RWPE2 (cell line): Measurements from ENCODE around the gene HSPD1.
A peak's percentile ranks its signal among the peaks of the same experiment; 100 is the strongest.
"Not testable (repeated sequence)": the region's sequence is repeated elsewhere in the genome, so short reads cannot be mapped to it uniquely, and the experiment has no call there.

ENCODE experiments used
- ATAC-seq: fragments of 200-7000 bp; cut with Tn5 transposase; 3 replicates; pipeline ENCODE4 v1.9.1; 2021; ENCODE audit warnings: low read depth
- DNase-seq: peaks from one replicate; pipeline ENCODE4 v3.0.0-alpha.2; 2020; ENCODE audit warnings: low spot score
- H3K27ac ChIP-seq: fragments of 450-650 bp; 2 replicates; pipeline ENCODE4 v1.5.1; 2017; ENCODE audit warnings: mild to moderate bottlenecking; ENCODE audit not compliant: poor library complexity, severe bottlenecking
- H3K27me3 ChIP-seq: fragments of 250-450 bp; sonication (Bioruptor Pico); 2 replicates; pipeline ENCODE4 v1.5.1; 2021; ENCODE audit warnings: mild to moderate bottlenecking, moderate library complexity; ENCODE audit not compliant: insufficient read depth, poor library complexity, severe bottlenecking
- H3K36me3 ChIP-seq: fragments of 250-450 bp; sonication (Bioruptor Pico); 2 replicates; pipeline ENCODE4 v1.5.1; 2020; ENCODE audit warnings: low read depth, mild to moderate bottlenecking, moderate library complexity
- H3K4me1 ChIP-seq: fragments of 250-450 bp; sonication (Bioruptor Pico); 2 replicates; pipeline ENCODE4 v1.5.1; 2021; ENCODE audit warnings: mild to moderate bottlenecking, moderate library complexity; ENCODE audit not compliant: insufficient read depth, poor library complexity, severe bottlenecking
- H3K4me3 ChIP-seq: fragments of 250-450 bp; sonication (Bioruptor Pico); 2 replicates; pipeline ENCODE4 v1.5.1; 2021; ENCODE audit warnings: mild to moderate bottlenecking, moderate library complexity; ENCODE audit not compliant: severe bottlenecking
- H3K9me3 ChIP-seq: fragments of 250-450 bp; sonication (Bioruptor Pico); 2 replicates; pipeline ENCODE4 v1.5.1; 2021; ENCODE audit warnings: mild to moderate bottlenecking, moderate library complexity; ENCODE audit not compliant: severe bottlenecking
- CTCF ChIP-seq: fragments of 450-650 bp; IDR thresholded peaks from one replicate; pipeline ENCODE4 v1.5.1; 2017; ENCODE audit warnings: mild to moderate bottlenecking, moderate library complexity; ENCODE audit not compliant: poor library complexity, severe bottlenecking

Gene HSPD1

GRCh38 chr2:197495433-197496134 is 4.1 kb downstream of the HSPD1 start:
- Histone ChIP-seq H3K4me1 (peaks cover 14% of the 10 kb centered on the region), H3K9me3 (no peaks in the 10 kb centered on the region), H3K27me3 (no peaks in the 10 kb centered on the region), H3K36me3 (peaks cover 84% of the 10 kb centered on the region), H3K4me3 (no peak overlapping the region), H3K27ac (no peak overlapping the region)
- no peak for TF ChIP-seq CTCF
- DNase-seq (no peak), ATAC-seq (no peak)

GRCh38 chr2:197487385-197487784 is 12.3 kb downstream of the HSPD1 start:
- Histone ChIP-seq H3K4me1 (no peaks in the 10 kb centered on the region), H3K27ac (no peak overlapping the region), H3K9me3 (peaks cover 11% of the 10 kb centered on the region), H3K36me3 (peaks cover 81% of the 10 kb centered on the region), H3K27me3 (no peaks in the 10 kb centered on the region), H3K4me3 (no peak overlapping the region)
- no peak for DNase-seq
- TF ChIP-seq CTCF, result no peak
- no peak for ATAC-seq

- no peak for TF ChIP-seq CTCF
- Histone ChIP-seq H3K27ac (no peak overlapping the region), H3K36me3 (peaks cover 73% of the 10 kb centered on the region), H3K9me3 (peaks cover 11% of the 10 kb centered on the region), H3K4me3 (no peak overlapping the region), H3K4me1 (no peaks in the 10 kb centered on the region), H3K27me3 (no peaks in the 10 kb centered on the region)
- no peak for DNase-seq
- peak; percentile 15; the same call in 1 of the 3 replicates for ATAC-seq
Observed at GRCh38 chr2:197486175-197486574, 13.5 kb downstream of the HSPD1 start.

- H3K4me1 ChIP-seq, DNase-seq, ATAC-seq, H3K27me3 ChIP-seq, H3K27ac ChIP-seq, H3K4me3 ChIP-seq: not testable (repeated sequence)
- Histone ChIP-seq H3K9me3 (peaks cover 11% of the 10 kb centered on the region), H3K36me3 (peaks cover 54% of the 10 kb centered on the region)
Observed at GRCh38 chr2:197484248-197484647, 15.4 kb downstream of the HSPD1 start.

- no peaks in the 10 kb centered on the region for H3K27me3 ChIP-seq
- H3K36me3 ChIP-seq, result peaks cover 45% of the 10 kb centered on the region
- no peak overlapping the region for H3K27ac ChIP-seq
- H3K9me3 ChIP-seq, result peaks cover 11% of the 10 kb centered on the region
- no peaks in the 10 kb centered on the region for H3K4me1 ChIP-seq
- H3K4me3 ChIP-seq, result no peak overlapping the region
- DNase-seq (no peak), ATAC-seq (no peak)
- no peak for TF ChIP-seq CTCF
Observed at GRCh38 chr2:197480165-197481036, 19.2 kb downstream of the HSPD1 start.
